Duodenal mucosa (tissue), 2 donors: Measurements from ENCODE around the gene ZNF385C.

Experiments used
- H3K27ac ChIP-seq: one replicate; pipeline ENCODE4 v1.7.0; 2013; ENCODE audit warnings: low read depth, low read length
- H3K27me3 ChIP-seq, 2 donors: one replicate each; pipeline ENCODE4 v1.7.0; 2013; ENCODE audit warnings: low read length in 2 of 2, control low read depth in 1 of 2; ENCODE audit not compliant: insufficient read depth in 2 of 2, control insufficient read depth in 1 of 2
- H3K36me3 ChIP-seq, 2 donors: one replicate each; pipeline ENCODE4 v1.7.0; 2013; ENCODE audit warnings: low read length in 2 of 2, control low read depth in 1 of 2; ENCODE audit not compliant: insufficient read depth in 2 of 2, control insufficient read depth in 1 of 2
- H3K4me1 ChIP-seq, 2 donors: one replicate each; pipeline ENCODE4 v1.7.0; 2013; ENCODE audit warnings: low read length in 2 of 2, control low read depth in 1 of 2; ENCODE audit not compliant: insufficient read depth in 2 of 2, control insufficient read depth in 1 of 2
- H3K4me3 ChIP-seq, 2 donors: one replicate each; pipeline ENCODE4 v1.7.0; 2013; ENCODE audit warnings: low read length in 2 of 2, low read depth in 1 of 2
- H3K9ac ChIP-seq, 2 donors: one replicate each; pipeline ENCODE4 v1.7.0; 2013; ENCODE audit warnings: low read length in 2 of 2, low read depth in 1 of 2
- H3K9me3 ChIP-seq, 2 donors: one replicate each; pipeline ENCODE4 v1.7.0; 2013; ENCODE audit warnings: low read length in 2 of 2, control low read depth in 1 of 2; ENCODE audit not compliant: control insufficient read depth in 1 of 2

The ZNF385C gene

GRCh38 chr17:42061646-42062487 lies 36.4 kb downstream of the ZNF385C start:
- no peaks in the 10 kb centered on the region for H3K36me3 ChIP-seq
- peaks cover 3 to 6% of the 10 kb centered on the region in 2 donors for H3K4me1 ChIP-seq
- no peaks in the 10 kb centered on the region for H3K9me3 ChIP-seq
- H3K4me3 ChIP-seq = no peak overlapping the region
- H3K27me3 ChIP-seq = no peaks in the 10 kb centered on the region
- H3K9ac ChIP-seq = no peak overlapping the region
- no peak overlapping the region for H3K27ac ChIP-seq

- H3K36me3 ChIP-seq = no peaks in the 10 kb centered on the region
- peaks cover 3 to 6% of the 10 kb centered on the region in 2 donors for H3K4me1 ChIP-seq
- no peak overlapping the region for H3K27ac ChIP-seq
- H3K9ac ChIP-seq = no peak overlapping the region
- H3K9me3 ChIP-seq = no peaks in the 10 kb centered on the region
- H3K4me3 ChIP-seq = no peak overlapping the region
- no peaks in the 10 kb centered on the region for H3K27me3 ChIP-seq
Measured at GRCh38 chr17:42060231-42060630, 38.0 kb downstream of the ZNF385C start.

GRCh38 chr17:42059815-42060214 lies 38.5 kb downstream of the ZNF385C start:
- no peaks in the 10 kb centered on the region for H3K36me3 ChIP-seq
- H3K9ac ChIP-seq = no peak overlapping the region
- H3K4me3 ChIP-seq = no peak overlapping the region
- H3K27ac ChIP-seq = no peak overlapping the region
- H3K9me3 ChIP-seq = no peaks in the 10 kb centered on the region
- H3K27me3 ChIP-seq = no peaks in the 10 kb centered on the region
- peaks cover 3 to 6% of the 10 kb centered on the region in 2 donors for H3K4me1 ChIP-seq

- Histone ChIP-seq H3K27me3 (peaks cover 12 to 13% of the 10 kb centered on the region in 2 donors), H3K27ac (no peak overlapping the region), H3K4me3 (no peak overlapping the region), H3K4me1 (peaks cover 3 to 6% of the 10 kb centered on the region in 2 donors), H3K9me3 (no peaks in the 10 kb centered on the region), H3K9ac (no peak overlapping the region), H3K36me3 (no peaks in the 10 kb centered on the region)
Measured at GRCh38 chr17:42058063-42058462, 40.2 kb downstream of the ZNF385C start.

GRCh38 chr17:42056635-42057034 lies 41.6 kb downstream of the ZNF385C start:
- H3K9me3 ChIP-seq = no peaks in the 10 kb centered on the region
- no peak overlapping the region for H3K4me3 ChIP-seq
- no peak overlapping the region for H3K9ac ChIP-seq
- H3K36me3 ChIP-seq = no peaks in the 10 kb centered on the region
- peaks cover 3 to 6% of the 10 kb centered on the region in 2 donors for H3K4me1 ChIP-seq
- H3K27ac ChIP-seq = no peak overlapping the region
- H3K27me3 ChIP-seq = peaks cover 17% of the 10 kb centered on the region in 2 donors

GRCh38 chr17:42055496-42055895 lies 42.8 kb downstream of the ZNF385C start:
- H3K36me3 ChIP-seq = no peaks in the 10 kb centered on the region
- H3K9me3 ChIP-seq = no peaks in the 10 kb centered on the region
- peaks cover 6 to 9% of the 10 kb centered on the region in 2 donors for H3K4me1 ChIP-seq
- H3K4me3 ChIP-seq = no peak overlapping the region
- no peak overlapping the region for H3K27ac ChIP-seq
- H3K9ac ChIP-seq = no peak overlapping the region
- peaks cover 17% of the 10 kb centered on the region in 2 donors for H3K27me3 ChIP-seq

- Histone ChIP-seq H3K9me3 (no peaks in the 10 kb centered on the region), H3K27me3 (peaks cover 17% of the 10 kb centered on the region in 2 donors), H3K36me3 (no peaks in the 10 kb centered on the region), H3K9ac (no peak overlapping the region), H3K4me3 (no peak overlapping the region), H3K27ac (no peak overlapping the region), H3K4me1 (peaks cover 2 to 6% of the 10 kb centered on the region in 2 donors)
Measured at GRCh38 chr17:42055027-42055426, 43.2 kb downstream of the ZNF385C start.

- no peaks in the 10 kb centered on the region for H3K9me3 ChIP-seq
Measured at GRCh38 chr17:42053731-42054500, 44.4 kb downstream of the ZNF385C start.

GRCh38 chr17:42052346-42052877 lies 45.9 kb downstream of the ZNF385C start:
- Histone ChIP-seq H3K4me3 (no peak overlapping the region), H3K9ac (no peak overlapping the region), H3K27ac (no peak overlapping the region)

More at GRCh38 chr17:42053731-42054500, 44.4 kb downstream of the ZNF385C start:
- H3K27me3 ChIP-seq = peaks cover 17% of the 10 kb centered on the region in 2 donors
- H3K4me3 ChIP-seq = no peak overlapping the region
- no peak overlapping the region for H3K27ac ChIP-seq
- no peaks in the 10 kb centered on the region for H3K36me3 ChIP-seq
- peaks cover 0 to 6% of the 10 kb centered on the region in 2 donors for H3K4me1 ChIP-seq
- H3K9ac ChIP-seq = no peak overlapping the region

GRCh38 chr17:42051645-42052044 lies 46.6 kb downstream of the ZNF385C start:
- no peaks in the 10 kb centered on the region for H3K9me3 ChIP-seq
- no peak overlapping the region for H3K9ac ChIP-seq
- peaks cover 0 to 6% of the 10 kb centered on the region in 2 donors for H3K4me1 ChIP-seq
- H3K36me3 ChIP-seq = no peaks in the 10 kb centered on the region
- H3K27me3 ChIP-seq = peaks cover 17% of the 10 kb centered on the region in 2 donors
- H3K4me3 ChIP-seq = no peak overlapping the region
- H3K27ac ChIP-seq = no peak overlapping the region

More at GRCh38 chr17:42052346-42052877, 45.9 kb downstream of the ZNF385C start:
- Histone ChIP-seq H3K9me3 (no peaks in the 10 kb centered on the region), H3K36me3 (no peaks in the 10 kb centered on the region), H3K4me1 (peaks cover 0 to 6% of the 10 kb centered on the region in 2 donors), H3K27me3 (peaks cover 17% of the 10 kb centered on the region in 2 donors)
